ENCODE data around the gene FBXO9.
"Not testable (repeated sequence)": the region's sequence is repeated elsewhere in the genome, so short reads cannot be mapped to it uniquely, and the experiment has no call there.

FBXO9 gene

GRCh38 chr6:53048431-53049195 is 16.6 kb upstream of the FBXO9 start:
- DNase-seq (ENCODE audit: low read depth): peak; percentile 77
- H3K36me3 ChIP-seq (ENCODE audit: control insufficient read depth, insufficient read depth, low read length, severe bottlenecking): peaks cover 4% of the 10 kb centered on the region
- H3K9me3 ChIP-seq (ENCODE audit: control insufficient read depth, low read length): no peaks in the 10 kb centered on the region
- no peaks in the 10 kb centered on the region for H3K27me3 ChIP-seq (replicated peaks; ENCODE audit: control insufficient read depth, insufficient read depth, low read length)
- peaks cover 28% of the 10 kb centered on the region for H3K4me1 ChIP-seq (ENCODE audit: control insufficient read depth, insufficient read depth, low read length)
- no peak overlapping the region for H3K4me3 ChIP-seq (ENCODE audit: low read length)
- no peak overlapping the region for H3K9ac ChIP-seq (ENCODE audit: low read length)

DNA sequence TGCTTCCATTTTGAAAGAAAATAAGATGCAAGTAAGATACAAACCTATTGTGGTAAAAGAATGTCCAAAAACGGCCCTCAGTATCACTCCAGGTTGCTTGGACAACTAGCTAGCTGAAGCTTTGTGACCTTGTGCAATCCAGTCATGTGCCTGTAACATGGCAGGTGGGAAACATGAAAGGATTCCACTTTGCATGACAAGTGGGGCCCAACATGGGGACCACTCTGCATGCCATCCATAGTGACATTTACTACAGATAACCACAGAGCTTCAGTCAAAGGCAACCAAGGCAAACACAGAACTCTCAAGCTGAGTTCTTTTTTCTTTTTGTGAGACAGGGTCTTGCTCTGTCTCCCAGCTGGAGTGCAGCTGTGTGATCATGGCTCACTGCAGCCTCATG is 15.8 kb upstream of the FBXO9 start:
- no peak for DNase-seq (ENCODE audit: low read depth)
- Histone ChIP-seq H3K4me1 (ENCODE audit: control insufficient read depth, insufficient read depth, low read length) (peaks cover 20% of the 10 kb centered on the region), H3K9ac (ENCODE audit: low read length) (no peak overlapping the region), H3K9me3 (ENCODE audit: control insufficient read depth, low read length) (no peaks in the 10 kb centered on the region), H3K4me3 (ENCODE audit: low read length) (no peak overlapping the region), H3K36me3 (ENCODE audit: control insufficient read depth, insufficient read depth, low read length, severe bottlenecking) (peaks cover 4% of the 10 kb centered on the region), H3K27me3 (replicated peaks; ENCODE audit: control insufficient read depth, insufficient read depth, low read length) (no peaks in the 10 kb centered on the region)

- peaks cover 21% of the 10 kb centered on the region for H3K4me1 ChIP-seq (ENCODE audit: control insufficient read depth, insufficient read depth, low read length)
- H3K4me3 ChIP-seq (ENCODE audit: low read length); H3K9ac ChIP-seq (ENCODE audit: low read length); H3K9me3 ChIP-seq (ENCODE audit: control insufficient read depth, low read length); H3K27me3 ChIP-seq (replicated peaks; ENCODE audit: control insufficient read depth, insufficient read depth, low read length); H3K36me3 ChIP-seq (ENCODE audit: control insufficient read depth, insufficient read depth, low read length, severe bottlenecking); DNase-seq (ENCODE audit: low read depth): not testable (repeated sequence)
These were observed 13.1 kb upstream of the FBXO9 start for GRCh38 chr6:53052152-53052551.

DNA sequence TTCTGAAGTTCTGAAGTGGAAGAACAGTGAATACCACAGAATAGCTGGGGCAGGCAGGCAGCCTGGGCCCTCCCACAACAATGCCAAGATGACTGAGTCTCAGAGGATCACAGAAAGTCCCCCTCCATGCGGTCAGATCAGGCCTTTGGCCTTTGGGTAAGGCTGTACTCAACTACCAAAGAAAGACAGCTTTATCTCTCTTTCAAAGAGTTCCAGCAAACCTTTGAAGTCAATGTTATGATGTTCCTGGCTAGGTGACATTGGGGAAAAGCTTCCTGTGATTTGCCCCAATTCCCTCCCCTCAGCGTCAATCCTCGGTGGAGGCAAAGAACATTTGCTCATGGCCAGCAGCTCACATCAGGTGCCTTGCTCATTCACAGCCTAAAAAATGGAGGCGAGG is 10.7 kb upstream of the FBXO9 start:
- H3K27me3 ChIP-seq (replicated peaks; ENCODE audit: control insufficient read depth, insufficient read depth, low read length): no peaks in the 10 kb centered on the region
- H3K36me3 ChIP-seq (ENCODE audit: control insufficient read depth, insufficient read depth, low read length, severe bottlenecking): peaks cover 4% of the 10 kb centered on the region
- H3K9ac ChIP-seq (ENCODE audit: low read length): no peak overlapping the region
- H3K4me3 ChIP-seq (ENCODE audit: low read length): no peak overlapping the region
- no peak for DNase-seq (ENCODE audit: low read depth)
- H3K9me3 ChIP-seq (ENCODE audit: control insufficient read depth, low read length): no peaks in the 10 kb centered on the region
- H3K4me1 ChIP-seq (ENCODE audit: control insufficient read depth, insufficient read depth, low read length): peaks cover 19% of the 10 kb centered on the region

DNA sequence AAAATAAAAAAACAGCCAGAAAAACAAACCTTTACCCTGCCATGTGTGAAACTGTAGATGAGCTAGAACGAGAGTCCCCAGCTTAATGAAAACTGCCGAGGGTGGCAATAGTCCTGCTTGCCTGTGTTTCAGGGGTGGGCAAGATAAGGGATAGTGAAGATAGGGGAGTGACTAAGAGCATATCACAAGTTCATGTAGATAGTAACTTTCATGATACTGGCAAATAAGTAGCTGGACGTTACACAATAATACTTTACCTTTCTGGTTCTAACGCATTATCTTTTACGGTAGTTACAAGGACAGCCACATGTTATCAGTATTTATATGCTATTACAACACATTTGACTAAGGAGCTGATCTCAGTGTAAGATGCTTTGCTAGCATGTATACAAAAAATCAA is 9.3 kb upstream of the FBXO9 start:
- DNase-seq (ENCODE audit: low read depth): no peak
- Histone ChIP-seq H3K4me3 (ENCODE audit: low read length) (no peak overlapping the region), H3K9me3 (ENCODE audit: control insufficient read depth, low read length) (no peaks in the 10 kb centered on the region), H3K4me1 (ENCODE audit: control insufficient read depth, insufficient read depth, low read length) (peaks cover 27% of the 10 kb centered on the region), H3K27me3 (replicated peaks; ENCODE audit: control insufficient read depth, insufficient read depth, low read length) (no peaks in the 10 kb centered on the region), H3K9ac (ENCODE audit: low read length) (no peak overlapping the region), H3K36me3 (ENCODE audit: control insufficient read depth, insufficient read depth, low read length, severe bottlenecking) (peaks cover 4% of the 10 kb centered on the region)

DNA sequence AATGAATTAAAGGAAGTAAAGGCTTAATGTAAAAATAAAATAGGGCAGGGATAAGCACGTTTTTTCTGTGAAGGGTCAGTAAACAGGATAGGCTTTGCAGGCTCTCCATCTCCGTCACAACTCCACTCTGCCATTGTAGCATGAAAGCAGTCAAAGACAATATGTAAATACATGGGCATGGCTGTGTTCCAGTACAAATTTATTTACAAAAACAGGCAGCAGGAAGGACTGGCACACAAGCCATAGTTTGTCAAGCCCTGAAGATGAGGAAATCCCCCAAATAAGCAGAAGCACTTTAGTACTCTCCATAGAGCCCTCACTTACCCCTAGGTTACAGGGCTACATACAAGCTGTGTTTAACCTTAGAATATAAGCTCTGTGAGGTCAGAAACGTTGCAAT is 8.9 kb upstream of the FBXO9 start:
- no peak overlapping the region for H3K4me3 ChIP-seq (ENCODE audit: low read length)
- H3K4me1 ChIP-seq (ENCODE audit: control insufficient read depth, insufficient read depth, low read length): peaks cover 27% of the 10 kb centered on the region
- no peak overlapping the region for H3K9ac ChIP-seq (ENCODE audit: low read length)
- no peaks in the 10 kb centered on the region for H3K9me3 ChIP-seq (ENCODE audit: control insufficient read depth, low read length)
- no peaks in the 10 kb centered on the region for H3K27me3 ChIP-seq (replicated peaks; ENCODE audit: control insufficient read depth, insufficient read depth, low read length)
- DNase-seq (ENCODE audit: low read depth): no peak
- H3K36me3 ChIP-seq (ENCODE audit: control insufficient read depth, insufficient read depth, low read length, severe bottlenecking): peaks cover 4% of the 10 kb centered on the region

GRCh38 chr6:53058388-53059195 is 6.6 kb upstream of the FBXO9 start:
- DNase-seq (ENCODE audit: low read depth): no peak
- Histone ChIP-seq H3K9ac (ENCODE audit: low read length) (peak overlapping the region; percentile 97), H3K4me3 (ENCODE audit: low read length) (peak overlapping the region; percentile 93), H3K4me1 (ENCODE audit: control insufficient read depth, insufficient read depth, low read length) (peaks cover 31% of the 10 kb centered on the region), H3K9me3 (ENCODE audit: control insufficient read depth, low read length) (no peaks in the 10 kb centered on the region), H3K36me3 (ENCODE audit: control insufficient read depth, insufficient read depth, low read length, severe bottlenecking) (no peaks in the 10 kb centered on the region), H3K27me3 (replicated peaks; ENCODE audit: control insufficient read depth, insufficient read depth, low read length) (no peaks in the 10 kb centered on the region)

- Histone ChIP-seq H3K9me3 (ENCODE audit: control insufficient read depth, low read length) (no peaks in the 10 kb centered on the region), H3K4me3 (ENCODE audit: low read length) (peak overlapping the region; percentile 93), H3K36me3 (ENCODE audit: control insufficient read depth, insufficient read depth, low read length, severe bottlenecking) (no peaks in the 10 kb centered on the region), H3K4me1 (ENCODE audit: control insufficient read depth, insufficient read depth, low read length) (peaks cover 31% of the 10 kb centered on the region), H3K9ac (ENCODE audit: low read length) (peak overlapping the region; percentile 97), H3K27me3 (replicated peaks; ENCODE audit: control insufficient read depth, insufficient read depth, low read length) (no peaks in the 10 kb centered on the region)
- peak; percentile 39 for DNase-seq (ENCODE audit: low read depth)
These were observed 5.3 kb upstream of the FBXO9 start for GRCh38 chr6:53059648-53060589.

DNA sequence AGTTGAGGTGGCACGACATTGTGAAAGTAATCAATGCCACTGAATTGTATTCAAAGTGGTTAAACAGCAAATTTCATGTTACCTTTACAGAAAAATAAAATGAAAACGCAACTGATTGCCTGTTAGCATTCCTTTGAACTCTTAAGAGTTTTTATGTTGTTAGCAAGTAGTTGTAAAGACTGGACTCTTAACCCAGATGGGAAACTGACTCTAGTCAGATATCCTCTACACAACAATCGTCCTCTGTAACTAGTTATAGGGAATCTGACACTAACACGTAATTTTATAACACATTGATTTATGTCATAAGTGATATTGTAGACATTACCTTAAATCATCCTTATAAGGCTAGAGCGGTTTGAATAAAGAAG is 3.0 kb upstream of the FBXO9 start:
- peak overlapping the region; percentile 97 for H3K9ac ChIP-seq (ENCODE audit: low read length)
- DNase-seq (ENCODE audit: low read depth): no peak
- H3K4me1 ChIP-seq (ENCODE audit: control insufficient read depth, insufficient read depth, low read length): peaks cover 32% of the 10 kb centered on the region
- H3K36me3 ChIP-seq (ENCODE audit: control insufficient read depth, insufficient read depth, low read length, severe bottlenecking): no peaks in the 10 kb centered on the region
- peak overlapping the region; percentile 93 for H3K4me3 ChIP-seq (ENCODE audit: low read length)
- H3K9me3 ChIP-seq (ENCODE audit: control insufficient read depth, low read length): no peaks in the 10 kb centered on the region
- H3K27me3 ChIP-seq (replicated peaks; ENCODE audit: control insufficient read depth, insufficient read depth, low read length): no peaks in the 10 kb centered on the region

- Histone ChIP-seq H3K4me3 (ENCODE audit: low read length) (peak overlapping the region; percentile 97), H3K4me1 (ENCODE audit: control insufficient read depth, insufficient read depth, low read length) (peaks cover 45% of the 10 kb centered on the region), H3K9ac (ENCODE audit: low read length) (peak overlapping the region; percentile 19)
- not testable (repeated sequence) for DNase-seq (ENCODE audit: low read depth); H3K36me3 ChIP-seq (ENCODE audit: control insufficient read depth, insufficient read depth, low read length, severe bottlenecking); H3K27me3 ChIP-seq (replicated peaks; ENCODE audit: control insufficient read depth, insufficient read depth, low read length); H3K9me3 ChIP-seq (ENCODE audit: control insufficient read depth, low read length)
These were observed 949 bp upstream of the FBXO9 start for GRCh38 chr6:53064255-53064654.

All from adipocyte (in vitro differentiated cells).